Measurements from ENCODE around the gene NFIC.

- TF ChIP-seq CTCF (IDR thresholded peaks at IDR 0.05) (no peak), POLR2A (IDR thresholded peaks at IDR 0.05) (no peak)
Observed at GRCh38 chr19:3392480-3392879, 26.1 kb downstream of the NFIC start.

All from right lobe of liver (tissue), 4 donors.